HFFc6 (cell line): ENCODE data around the gene SAA2. TPM values are rescaled to one million over a fixed set of nuclear protein-coding genes. Genes with fewer than 3 reads are reported as not detected.

Source experiments
- DNase-seq: peaks from one replicate; pipeline ENCODE4 v3.0.0-alpha.2; 2018
- H3K27ac Mint-ChIP-seq: 2 replicates; pipeline ENCODE4 v1.8.0; 2020; ENCODE audit warnings: mild to moderate bottlenecking, mixed read lengths
- H3K27me3 Mint-ChIP-seq: 2 replicates; pipeline ENCODE4 v1.8.0; 2021; ENCODE audit warnings: mild to moderate bottlenecking, moderate library complexity, mixed read lengths; ENCODE audit not compliant: insufficient read depth
- H3K36me3 Mint-ChIP-seq: 2 replicates; pipeline ENCODE4 v1.8.0; 2021; ENCODE audit warnings: low read depth, mixed read lengths
- H3K4me1 Mint-ChIP-seq: 2 replicates; pipeline ENCODE4 v1.8.0; 2020; ENCODE audit warnings: low read depth, mixed read lengths
- H3K4me3 Mint-ChIP-seq: 2 replicates; pipeline ENCODE4 v1.8.0; 2020; ENCODE audit warnings: mild to moderate bottlenecking, moderate library complexity, mixed read lengths
- H3K9me3 Mint-ChIP-seq: 2 replicates; pipeline ENCODE4 v1.8.0; 2020; ENCODE audit warnings: mild to moderate bottlenecking, mixed read lengths
- CTCF ChIP-seq: fragments of 200-600 bp; sonication (generic); IDR thresholded peaks from 2 replicates; pipeline ENCODE4 v1.5.0; 2021; ENCODE audit warnings: antibody characterized with exemption, mild to moderate bottlenecking
- long read RNA-seq: library from polyadenylated mRNA; unstranded; transcript quantifications from one replicate; pipeline ENCODE4 v2.0.0, GENCODE V29; 2019
- total RNA-seq, 6 experiments: library from RNA; stranded (reverse); fragmentation: NEBNext Ultra II Directional; extraction: Animal tissue kit (Norgen Biotek cat#: 25700); gene quantifications; 2 replicates in 1 of 6; 3 replicates in 5 of 6; pipeline ENCODE4 v1.2.3, GENCODE V29; 2021

Gene SAA2
- not detected for total RNA-seq
- long read RNA-seq: 0 reads

GRCh38 chr11:18248561-18248960, at the start of gene SAA2:
Gene SAA2, minus strand, starts transcription at chr11:18248668. Its CDS starts 657 bp downstream, at chr11:18248011.
- no peaks in the 10 kb centered on the region for H3K36me3 Mint-ChIP-seq
- H3K27me3 Mint-ChIP-seq: peaks cover 18% of the 10 kb centered on the region
- peaks cover 25% of the 10 kb centered on the region for H3K4me1 Mint-ChIP-seq
- no peak within 1 kb of the TSS for H3K4me3 Mint-ChIP-seq
- no peak within 1 kb of the TSS for H3K27ac Mint-ChIP-seq
- TF ChIP-seq CTCF: no peak
- H3K9me3 Mint-ChIP-seq: no peaks in the 10 kb centered on the region
- no peak for DNase-seq

- Mint-ChIP-seq H3K27me3 (no peaks in the 10 kb centered on the region), H3K27ac (no peak overlapping the region), H3K4me3 (no peak overlapping the region), H3K4me1 (no peaks in the 10 kb centered on the region), H3K9me3 (no peaks in the 10 kb centered on the region), H3K36me3 (peaks cover 43% of the 10 kb centered on the region)
- TF ChIP-seq CTCF: no peak
- no peak for DNase-seq
Measured at GRCh38 chr11:18295316-18295715, 46.8 kb upstream of the SAA2 start.

GRCh38 chr11:18294862-18295261, 46.4 kb upstream of the SAA2 start:
- Mint-ChIP-seq H3K4me1 (no peaks in the 10 kb centered on the region), H3K4me3 (no peak overlapping the region), H3K36me3 (peaks cover 43% of the 10 kb centered on the region), H3K27ac (no peak overlapping the region), H3K27me3 (no peaks in the 10 kb centered on the region), H3K9me3 (no peaks in the 10 kb centered on the region)
- no peak for DNase-seq
- no peak for TF ChIP-seq CTCF

- Mint-ChIP-seq H3K4me1 (peaks cover 17% of the 10 kb centered on the region), H3K27ac (no peak overlapping the region), H3K4me3 (no peak overlapping the region), H3K9me3 (no peaks in the 10 kb centered on the region), H3K27me3 (no peaks in the 10 kb centered on the region; the same call in 1 of the 2 replicates), H3K36me3 (peaks cover 35% of the 10 kb centered on the region)
- no peak for TF ChIP-seq CTCF
- DNase-seq: no peak
Measured at GRCh38 chr11:18288911-18289310, 40.4 kb upstream of the SAA2 start.

GRCh38 chr11:18285841-18286240, 37.4 kb upstream of the SAA2 start:
- no peaks in the 10 kb centered on the region; the same call in none of the 2 replicates for H3K27me3 Mint-ChIP-seq
- peaks cover 32% of the 10 kb centered on the region for H3K36me3 Mint-ChIP-seq
- H3K4me1 Mint-ChIP-seq: peaks cover 17% of the 10 kb centered on the region
- no peak overlapping the region; the same call in 1 of the 2 replicates for H3K4me3 Mint-ChIP-seq
- peak overlapping the region; percentile 50 for H3K27ac Mint-ChIP-seq
- no peaks in the 10 kb centered on the region for H3K9me3 Mint-ChIP-seq
- peak; percentile 58 for DNase-seq
- no peak for TF ChIP-seq CTCF

- peaks cover 44% of the 10 kb centered on the region for H3K36me3 Mint-ChIP-seq
- H3K4me1 Mint-ChIP-seq: peaks cover 17% of the 10 kb centered on the region
- no peak for TF ChIP-seq CTCF
- no peaks in the 10 kb centered on the region for H3K9me3 Mint-ChIP-seq
- H3K4me3 Mint-ChIP-seq: no peak overlapping the region
- H3K27me3 Mint-ChIP-seq: no peaks in the 10 kb centered on the region; the same call in none of the 2 replicates
- no peak for DNase-seq
- H3K27ac Mint-ChIP-seq: no peak overlapping the region
Measured at GRCh38 chr11:18282626-18283025, 34.2 kb upstream of the SAA2 start.
